SIG-M5 treated with dmso at 0.1 percent for 504 hours (cell line): ENCODE data around the gene PFKFB1.

Experiments used
- DNase-seq: peaks from one replicate; lab custom pipeline; 2025; ENCODE audit not compliant: unreplicated experiment; lab: John Stamatoyannopoulos, UW

Gene PFKFB1

GRCh38 chrX:54926978-54927377, 67.0 kb downstream of the PFKFB1 start:
- no peak for DNase-seq

- no peak for DNase-seq
These were observed 70.6 kb downstream of the PFKFB1 start for GRCh38 chrX:54923376-54923775.

- DNase-seq, result no peak
These were observed 71.4 kb downstream of the PFKFB1 start for GRCh38 chrX:54922547-54922946.

GRCh38 chrX:54921427-54922021, 72.5 kb downstream of the PFKFB1 start:
- no peak for DNase-seq

- DNase-seq, result no peak
These were observed 73.2 kb downstream of the PFKFB1 start, which contains the start of gene TRO for GRCh38 chrX:54920610-54921426. TSS of gene TRO (plus strand) at chrX:54920824. CDS start at chrX:54922247, 1,423 bp downstream.

- DNase-seq, result no peak
These were observed 84.0 kb downstream of the PFKFB1 start for GRCh38 chrX:54909941-54910340.

GRCh38 chrX:54894159-54894558, 99.8 kb downstream of the PFKFB1 start:
- DNase-seq, result no peak

- DNase-seq, result peak; percentile 24
These were observed 102.4 kb downstream of the PFKFB1 start for GRCh38 chrX:54891573-54891972.

- no peak for DNase-seq
These were observed 108.2 kb downstream of the PFKFB1 start for GRCh38 chrX:54885740-54886139.
